Vagina (tissue), 2 donors: ENCODE data around the gene SMIM1. TPM values are rescaled to one million over a fixed set of nuclear protein-coding genes. Genes with fewer than 3 reads are reported as not detected.

Source experiments
- DNase-seq, 2 donors: peaks; one replicate each; pipeline ENCODE4 v3.0.0-alpha.2; 2017; ENCODE audit errors: extremely low spot score in 2 of 2
- H3K27ac ChIP-seq: fragments of 200-600 bp; sonication (generic); one replicate; pipeline ENCODE4 v1.5.1; 2019
- H3K27me3 ChIP-seq: fragments of 200-600 bp; sonication (generic); one replicate; pipeline ENCODE4 v1.5.1; 2019
- H3K36me3 ChIP-seq, 2 donors: fragments of 200-600 bp; sonication (generic); one replicate each; pipeline ENCODE4 v1.5.1; 2017 to 2019
- H3K4me1 ChIP-seq: fragments of 200-600 bp; sonication (generic); one replicate; pipeline ENCODE4 v1.5.1; 2019
- H3K4me3 ChIP-seq, 2 donors: fragments of 200-600 bp; sonication (generic); 1 replicate in 1 of 2; 2 replicates in 1 of 2; pipeline ENCODE4 v1.5.1; 2016 to 2019
- H3K9me3 ChIP-seq: fragments of 200-600 bp; sonication (generic); one replicate; pipeline ENCODE4 v1.5.1; 2019
- CTCF ChIP-seq, 3 experiments: fragments of 450-650 bp in 2 of 3; fragments of 200-600 bp in 1 of 3; sonication (generic) in 1 of 3; IDR thresholded peaks; one replicate each; pipeline ENCODE4 v1.5.1; 2017 to 2019; ENCODE audit warnings: antibody characterized with exemption in 3 of 3, mild to moderate bottlenecking in 2 of 3, moderate library complexity in 2 of 3
- POLR2A ChIP-seq, 2 donors: fragments of 450-650 bp; IDR thresholded peaks; one replicate each; pipeline ENCODE4 v1.6.1; 2017; ENCODE audit warnings: antibody characterized with exemption in 2 of 2, mild to moderate bottlenecking in 2 of 2, moderate library complexity in 2 of 2
- POLR2AphosphoS5 ChIP-seq, 2 donors: sonication (generic); formaldehyde crosslinking; IDR thresholded peaks; one replicate each; pipeline ENCODE4 v1.9.0; 2017; ENCODE audit warnings: antibody characterized with exemption in 2 of 2, mild to moderate bottlenecking in 2 of 2, low read depth in 1 of 2; ENCODE audit not compliant: insufficient read depth in 1 of 2
- intact Hi-C: fragments of 100-400 bp; cut with DNase I; formaldehyde crosslinking; loops from one replicate; pipeline ENCODE4 v1.15.1; 2023
- total RNA-seq: library from RNA; depleted of rRNA; stranded (reverse); fragments of >200 nt; gene quantifications from one replicate; pipeline ENCODE4 v1.2.3, GENCODE V29; 2016

SMIM1 gene
- total RNA-seq, 1 donor from 2014 or later = not detected

- no peak for DNase-seq
- H3K36me3 ChIP-seq = no peaks in the 10 kb centered on the region
- no peak overlapping the region for H3K4me3 ChIP-seq
- no peaks in the 10 kb centered on the region for H3K4me1 ChIP-seq
- intact Hi-C loops = no loop called here
- H3K9me3 ChIP-seq = no peaks in the 10 kb centered on the region
- no peaks in the 10 kb centered on the region for H3K27me3 ChIP-seq
- no peak overlapping the region for H3K27ac ChIP-seq
- TF ChIP-seq POLR2A (IDR thresholded peaks at IDR 0.05) = no peak
- no peak for TF ChIP-seq CTCF (IDR thresholded peaks at IDR 0.05)
- no peak for TF ChIP-seq POLR2AphosphoS5 (IDR thresholded peaks at IDR 0.05; ENCODE audit: insufficient read depth in 1 of 2, low read depth in 1 of 2)
These were observed 45.3 kb upstream of the SMIM1 start for GRCh38 chr1:3727042-3727824.

- DNase-seq = no peak
- TF ChIP-seq POLR2AphosphoS5 (IDR thresholded peaks at IDR 0.05; ENCODE audit: insufficient read depth in 1 of 2, low read depth in 1 of 2) (no peak), POLR2A (IDR thresholded peaks at IDR 0.05) (no peak), CTCF (IDR thresholded peaks at IDR 0.05) (no peak)
- Histone ChIP-seq H3K27ac (no peak overlapping the region), H3K27me3 (no peaks in the 10 kb centered on the region), H3K9me3 (no peaks in the 10 kb centered on the region), H3K36me3 (no peaks in the 10 kb centered on the region), H3K4me1 (no peaks in the 10 kb centered on the region), H3K4me3 (no peak overlapping the region)
- intact Hi-C loops = no loop called here
These were observed 44.4 kb upstream of the SMIM1 start for GRCh38 chr1:3727825-3728776.

DNA sequence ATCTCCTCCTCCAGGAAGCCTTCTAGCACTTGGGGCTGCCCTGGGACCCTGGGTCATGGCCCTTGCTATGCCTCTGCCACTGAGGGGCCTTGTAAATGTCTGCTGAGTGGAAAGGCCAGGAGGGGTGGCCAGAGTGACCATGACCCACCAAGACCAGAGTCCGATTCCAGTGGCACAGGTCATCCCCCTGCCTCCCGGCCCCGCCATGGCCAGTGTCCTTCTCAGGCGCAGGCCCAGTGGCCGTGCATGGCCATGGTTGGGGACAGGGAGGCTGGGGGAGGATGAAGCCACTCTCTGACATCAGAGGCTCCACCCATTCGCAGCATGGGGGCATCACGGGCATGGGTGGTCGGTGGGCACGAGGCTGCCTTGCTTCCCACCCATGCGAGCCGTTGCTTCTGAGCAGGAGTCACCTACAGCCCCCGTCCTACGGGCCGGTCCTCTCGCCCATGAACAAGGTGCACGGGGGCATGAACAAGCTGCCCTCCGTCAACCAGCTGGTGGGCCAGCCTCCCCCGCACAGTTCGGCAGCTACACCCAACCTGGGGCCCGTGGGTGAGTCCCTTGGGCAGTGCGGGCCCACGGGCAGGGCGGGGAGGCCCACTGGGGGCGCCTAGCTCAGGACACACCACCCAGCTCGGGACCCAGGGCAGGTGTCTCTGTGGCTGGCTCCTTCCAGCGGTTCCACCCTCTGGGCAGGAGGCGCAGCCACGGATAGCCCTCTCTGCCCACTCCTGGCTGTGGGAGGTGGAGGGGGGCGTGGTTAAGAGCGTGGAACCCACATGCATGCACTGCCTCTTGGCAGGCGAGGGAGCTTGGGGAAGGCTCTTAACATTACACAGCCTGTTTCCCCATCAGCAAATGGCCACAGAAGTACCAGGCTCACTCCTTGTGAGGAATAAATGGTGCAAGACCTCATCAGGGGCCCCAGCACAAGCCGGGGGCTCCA is 42.7 kb upstream of the SMIM1 start:
- Histone ChIP-seq H3K4me3 (no peak overlapping the region), H3K27ac (no peak overlapping the region), H3K36me3 (no peaks in the 10 kb centered on the region), H3K4me1 (no peaks in the 10 kb centered on the region), H3K27me3 (no peaks in the 10 kb centered on the region), H3K9me3 (no peaks in the 10 kb centered on the region)
- intact Hi-C loops = no loop called here
- TF ChIP-seq CTCF (IDR thresholded peaks at IDR 0.05) (no peak), POLR2AphosphoS5 (IDR thresholded peaks at IDR 0.05; ENCODE audit: insufficient read depth in 1 of 2, low read depth in 1 of 2) (no peak), POLR2A (IDR thresholded peaks at IDR 0.05) (no peak)
- DNase-seq = no peak

DNA sequence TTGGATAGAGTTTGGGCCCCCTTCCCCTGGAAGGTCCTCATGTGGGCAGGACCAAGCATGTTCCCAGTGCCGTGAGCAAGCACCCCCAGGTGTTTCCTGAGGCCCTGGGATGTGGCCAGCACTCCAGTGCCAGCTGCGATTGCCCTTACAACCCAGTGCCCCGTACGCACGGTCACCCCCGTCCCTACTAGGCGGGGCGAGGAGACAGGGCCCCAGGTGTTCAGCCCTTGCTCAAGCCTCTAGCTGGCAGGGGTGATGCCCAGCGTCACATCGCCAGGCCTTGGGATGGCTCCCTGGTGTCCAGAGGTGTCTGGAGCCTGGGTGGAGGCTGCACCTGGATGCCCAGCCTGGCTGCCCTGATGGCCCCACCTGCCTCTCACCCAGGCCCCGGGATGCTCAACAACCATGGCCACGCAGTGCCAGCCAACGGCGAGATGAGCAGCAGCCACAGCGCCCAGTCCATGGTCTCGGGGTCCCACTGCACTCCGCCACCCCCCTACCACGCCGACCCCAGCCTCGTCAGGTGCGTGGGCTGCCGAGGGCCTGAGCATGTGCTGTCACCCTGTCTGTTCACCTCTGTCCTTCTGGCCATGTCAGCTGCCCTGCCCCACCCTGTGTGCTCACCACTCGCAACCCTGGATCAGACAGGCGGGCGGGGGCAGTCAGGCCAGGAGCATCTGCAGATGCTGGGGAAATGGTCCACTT is 41.9 kb upstream of the SMIM1 start:
- H3K9me3 ChIP-seq = no peaks in the 10 kb centered on the region

More for the DNA sequence above, 41.9 kb upstream of the SMIM1 start:
- no peak for DNase-seq
- no peaks in the 10 kb centered on the region for H3K36me3 ChIP-seq
- no peaks in the 10 kb centered on the region for H3K4me1 ChIP-seq
- H3K27ac ChIP-seq = no peak overlapping the region
- no peak overlapping the region for H3K4me3 ChIP-seq
- intact Hi-C loops = no loop called here
- H3K27me3 ChIP-seq = no peaks in the 10 kb centered on the region
- TF ChIP-seq CTCF (IDR thresholded peaks at IDR 0.05) (no peak), POLR2AphosphoS5 (IDR thresholded peaks at IDR 0.05; ENCODE audit: insufficient read depth in 1 of 2, low read depth in 1 of 2) (no peak), POLR2A (IDR thresholded peaks at IDR 0.05) (no peak)
